ENCODE data around the gene MRPL52.
"Not testable (repeated sequence)": the region's sequence is repeated elsewhere in the genome, so short reads cannot be mapped to it uniquely, and the experiment has no call there.

Gene MRPL52

GRCh38 chr14:22854963-22855724, 25.5 kb downstream of the MRPL52 start:
- DNase-seq = no peak

GRCh38 chr14:22856428-22856827, 26.7 kb downstream of the MRPL52 start:
- DNase-seq = no peak

GRCh38 chr14:22860377-22860776, 30.7 kb downstream of the MRPL52 start:
- DNase-seq = not testable (repeated sequence)

- DNase-seq = no peak
These were observed 32.0 kb downstream of the MRPL52 start for GRCh38 chr14:22861651-22862050.

- DNase-seq = no peak
These were observed 35.3 kb downstream of the MRPL52 start for GRCh38 chr14:22864979-22865378.

- DNase-seq = no peak
These were observed 36.0 kb downstream of the MRPL52 start for GRCh38 chr14:22865424-22866405.

- no peak for DNase-seq
These were observed 37.2 kb downstream of the MRPL52 start for GRCh38 chr14:22866874-22867273.

- DNase-seq = no peak
These were observed 41.1 kb downstream of the MRPL52 start for GRCh38 chr14:22870811-22871223.

GRCh38 chr14:22871224-22872032, 41.7 kb downstream of the MRPL52 start, which contains the start of gene LRP10:
LRP10 (plus strand) TSS chr14:22871740; CDS start chr14:22872304, 564 bp downstream.
- DNase-seq = peak; percentile 36

GRCh38 chr14:22872033-22872832, 42.5 kb downstream of the MRPL52 start:
- DNase-seq = peak; percentile 56

GRCh38 chr14:22872833-22873520, 43.3 kb downstream of the MRPL52 start:
- DNase-seq = no peak

- no peak for DNase-seq
These were observed 45.5 kb downstream of the MRPL52 start for GRCh38 chr14:22875003-22875747.

- DNase-seq = no peak
These were observed 46.1 kb downstream of the MRPL52 start for GRCh38 chr14:22875748-22876319.

- no peak for DNase-seq
These were observed 47.4 kb downstream of the MRPL52 start for GRCh38 chr14:22877000-22877501.

GRCh38 chr14:22878271-22879246, 48.9 kb downstream of the MRPL52 start:
- DNase-seq = no peak

GRCh38 chr14:22882064-22882463, 52.4 kb downstream of the MRPL52 start:
- DNase-seq = no peak

GRCh38 chr14:22882529-22883172, 53.0 kb downstream of the MRPL52 start:
- DNase-seq = no peak
